ENCODE data around the gene GMPS. TPM values are rescaled to one million over a fixed set of nuclear protein-coding genes. Genes with fewer than 3 reads are reported as not detected.

The GMPS gene
- total and polyA plus RNA-seq, 2 of the 4 experiments (the other 2 are of a cell fraction) = 33.9 to 52.5 TPM

DNA sequence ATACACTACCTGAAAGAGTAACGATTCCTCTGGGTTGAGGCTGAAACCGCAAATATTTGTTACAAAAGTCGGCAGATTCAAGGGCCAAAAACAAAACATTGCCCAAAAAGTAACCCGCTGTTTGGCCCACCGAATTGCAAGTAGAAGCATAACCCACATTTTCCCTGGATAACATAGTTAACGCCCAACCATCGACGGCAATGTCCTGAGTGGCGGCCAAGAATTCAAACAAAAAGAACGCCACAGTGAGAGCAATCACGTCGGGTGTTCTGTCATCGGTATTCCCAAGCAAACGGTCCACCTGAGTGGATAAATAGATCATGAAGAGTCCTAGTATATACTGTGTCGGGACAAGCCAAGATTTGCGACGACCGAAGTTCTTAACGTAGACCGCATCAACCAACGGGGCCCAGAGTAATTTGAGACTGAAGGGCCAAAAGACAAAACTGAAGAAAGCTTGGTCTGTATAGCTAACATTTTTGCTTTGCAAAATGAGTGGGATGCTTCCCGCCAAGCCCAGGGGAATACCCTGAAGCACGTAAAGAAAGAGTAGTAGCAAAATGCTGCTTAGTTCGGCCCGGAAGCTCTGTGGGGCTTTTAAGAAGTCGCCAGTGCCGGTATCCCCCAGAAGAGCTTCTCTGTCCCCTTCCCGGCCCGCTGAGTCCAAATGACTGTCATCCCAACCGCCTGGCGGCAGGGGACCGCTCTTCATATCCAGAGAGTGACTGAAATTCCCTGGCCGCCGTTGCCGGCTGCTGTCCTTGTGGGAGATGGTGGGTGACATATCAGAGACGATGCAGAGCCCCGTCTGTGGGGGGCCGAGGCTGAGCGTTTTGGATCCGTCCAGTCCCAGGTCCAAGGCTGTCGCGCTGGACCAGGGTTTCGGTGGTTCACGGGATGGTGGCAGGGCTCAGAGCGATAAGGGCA is 17.0 kb upstream of the GMPS start:
- peaks cover 5% of the 10 kb centered on the region; the same call in 1 of the 2 replicates for H4K20me1 ChIP-seq (ENCODE audit: insufficient read depth, low read length)
- H3K27me3 ChIP-seq (ENCODE audit: control insufficient read depth, insufficient read depth, low read length) = no peaks in the 10 kb centered on the region
- H2AFZ ChIP-seq (replicated peaks; ENCODE audit: low read length, poor library complexity) = peak overlapping the region; percentile 95
- peak overlapping the region; percentile 95 for H2AK9ac ChIP-seq (replicated peaks; ENCODE audit: low read depth, low read length, poor library complexity)
- peak overlapping the region; percentile 73 for H3K4ac ChIP-seq (ENCODE audit: low read depth, low read length)
- intact Hi-C loops (cut with micrococcal nuclease) = loop anchor here (1.0 to 10.0 kb wide), 2 partner anchors 17 to 1519 kb away; partner anchors contain the start of gene GMPS
- no peaks in the 10 kb centered on the region for H3K9me1 ChIP-seq (ENCODE audit: insufficient read depth, low read length)
- CTCF ChIA-PET = interaction anchor here (1.6 kb wide), 1 partner anchor 47 kb away, joined by 5 read pairs; the partner anchor contains the start of gene C3orf33
- H4K5ac ChIP-seq (ENCODE audit: low read depth, low read length) = 0 out of 2 replicates have a peak overlapping the region, but pooled peaks have one; percentile 1
- peaks cover 0 to 31% of the 10 kb centered on the region in 2 experiments; a peak in 3 of 4 replicates for H3K79me1 ChIP-seq (ENCODE audit: low read depth in 1 of 2, low read length in 2 of 2)
- no peaks in the 10 kb centered on the region for H3K9me3 ChIP-seq (ENCODE audit: control insufficient read depth, insufficient read depth, low read length)
- peak overlapping the region; percentile 71 for H3K27ac ChIP-seq (ENCODE audit: insufficient read depth, low read length)
- no peak overlapping the region for H2BK15ac ChIP-seq (ENCODE audit: low read depth, low read length)
- peak overlapping the region; percentile 99 for H3K4me2 ChIP-seq (ENCODE audit: low read depth, low read length)
- H3K56ac ChIP-seq (ENCODE audit: extremely low read depth, insufficient read depth, low read length) = peak overlapping the region; percentile 84
- no peak overlapping the region for H2BK120ac ChIP-seq (ENCODE audit: low read depth, low read length)
- H3K4me1 ChIP-seq (ENCODE audit: control insufficient read depth, insufficient read depth, low read length) = no peaks in the 10 kb centered on the region
- DNase-seq (peak; percentile 7), ATAC-seq (ENCODE audit: low read depth) (no peak; the same call in 1 of the 2 replicates)
- BruUV-seq (replicated peaks) = TSS peak; percentile 64
- TF ChIP-seq MXI1 (IDR thresholded peaks at IDR 0.05; ENCODE audit: borderline replicate concordance, low read depth, low read length) (peak; percentile 40; the same call in 1 of the 2 replicates), CHD1 (IDR thresholded peaks at IDR 0.05; ENCODE audit: low read depth, low read length) (no peak), RFX5 (IDR thresholded peaks at IDR 0.05; ENCODE audit: low read depth, low read length) (no peak), MAFK (IDR thresholded peaks at IDR 0.05; ENCODE audit: low read depth, low read length) (no peak), MAZ (IDR thresholded peaks at IDR 0.05; ENCODE audit: borderline replicate concordance, low read depth, low read length) (no peak)
- TF ChIP-seq, protein P1, sequence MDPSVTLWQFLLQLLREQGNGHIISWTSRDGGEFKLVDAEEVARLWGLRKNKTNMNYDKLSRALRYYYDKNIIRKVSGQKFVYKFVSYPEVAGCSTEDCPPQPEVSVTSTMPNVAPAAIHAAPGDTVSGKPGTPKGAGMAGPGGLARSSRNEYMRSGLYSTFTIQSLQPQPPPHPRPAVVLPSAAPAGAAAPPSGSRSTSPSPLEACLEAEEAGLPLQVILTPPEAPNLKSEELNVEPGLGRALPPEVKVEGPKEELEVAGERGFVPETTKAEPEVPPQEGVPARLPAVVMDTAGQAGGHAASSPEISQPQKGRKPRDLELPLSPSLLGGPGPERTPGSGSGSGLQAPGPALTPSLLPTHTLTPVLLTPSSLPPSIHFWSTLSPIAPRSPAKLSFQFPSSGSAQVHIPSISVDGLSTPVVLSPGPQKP (IDR thresholded peaks at IDR 0.05; ENCODE audit: borderline replicate concordance, low read depth, low read length) = no peak
- TF ChIP-seq, protein P2, sequence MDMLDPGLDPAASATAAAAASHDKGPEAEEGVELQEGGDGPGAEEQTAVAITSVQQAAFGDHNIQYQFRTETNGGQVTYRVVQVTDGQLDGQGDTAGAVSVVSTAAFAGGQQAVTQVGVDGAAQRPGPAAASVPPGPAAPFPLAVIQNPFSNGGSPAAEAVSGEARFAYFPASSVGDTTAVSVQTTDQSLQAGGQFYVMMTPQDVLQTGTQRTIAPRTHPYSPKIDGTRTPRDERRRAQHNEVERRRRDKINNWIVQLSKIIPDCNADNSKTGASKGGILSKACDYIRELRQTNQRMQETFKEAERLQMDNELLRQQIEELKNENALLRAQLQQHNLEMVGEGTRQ (IDR thresholded peaks at IDR 0.05; ENCODE audit: low read depth, low read length) = no peak
- peak overlapping the region; percentile 88 for H3K14ac ChIP-seq (replicated peaks; ENCODE audit: low read depth, low read length)
- H3K4me3 ChIP-seq (ENCODE audit: insufficient read depth, low read depth, low read length) = peak overlapping the region; percentile 63
- no peak overlapping the region for H2BK20ac ChIP-seq (ENCODE audit: low read depth, low read length)
- peak overlapping the region; percentile 72 for H3K9ac ChIP-seq (ENCODE audit: low read depth, low read length)
- WGBS, 2 experiments (ENCODE audit: extremely low coverage in 2 of 2, insufficient read length in 1 of 2) = 1% methylated on average over 26 of the region's 45 CpGs; no CpG with 5 or more reads in 1 of the 2 experiments
- peak overlapping the region; percentile 48 for H2BK5ac ChIP-seq (ENCODE audit: low read depth, low read length, poor library complexity, severe bottlenecking)
- H3K36me3 ChIP-seq (ENCODE audit: control insufficient read depth, insufficient read depth, low read length) = no peaks in the 10 kb centered on the region
- POLR2A ChIA-PET (ENCODE audit: unreplicated experiment) = no interaction called here
- in situ Hi-C loops (cut with MboI; ENCODE audit: low sequenced_read_pairs) = no loop called here
- peak overlapping the region; percentile 70 for H4K91ac ChIP-seq (ENCODE audit: insufficient read depth, low read depth, low read length)
- no peak overlapping the region; the same call in 1 of the 2 replicates for H2AK5ac ChIP-seq (ENCODE audit: low read depth, low read length)
- H3K18ac ChIP-seq (ENCODE audit: low read depth, low read length) = no peak overlapping the region
- dilution Hi-C loops (cut with HindIII; ENCODE audit: low sequenced_read_pairs, unreplicated experiment) = no loop called here
- peak overlapping the region; percentile 93 for H3K23ac ChIP-seq (ENCODE audit: low read depth, low read length)
- peak overlapping the region; percentile 7 to 81; a peak in 3 of 4 replicates for H4K8ac ChIP-seq (ENCODE audit: low read depth in 2 of 2, low read length in 2 of 2)
